ENCODE data around the gene HECW1. TPM values are rescaled to one million over a fixed set of nuclear protein-coding genes. Genes with fewer than 3 reads are reported as not detected.
A peak's percentile ranks its signal among the peaks of the same experiment; 100 is the strongest.

The HECW1 gene
- total and polyA plus RNA-seq, 2 experiments from 2014 or later, result 11.0 to 21.8 TPM

GRCh38 chr7:43290978-43291377 is 178.5 kb downstream of the HECW1 start (continued):
- TF ChIP-seq, protein P1, sequence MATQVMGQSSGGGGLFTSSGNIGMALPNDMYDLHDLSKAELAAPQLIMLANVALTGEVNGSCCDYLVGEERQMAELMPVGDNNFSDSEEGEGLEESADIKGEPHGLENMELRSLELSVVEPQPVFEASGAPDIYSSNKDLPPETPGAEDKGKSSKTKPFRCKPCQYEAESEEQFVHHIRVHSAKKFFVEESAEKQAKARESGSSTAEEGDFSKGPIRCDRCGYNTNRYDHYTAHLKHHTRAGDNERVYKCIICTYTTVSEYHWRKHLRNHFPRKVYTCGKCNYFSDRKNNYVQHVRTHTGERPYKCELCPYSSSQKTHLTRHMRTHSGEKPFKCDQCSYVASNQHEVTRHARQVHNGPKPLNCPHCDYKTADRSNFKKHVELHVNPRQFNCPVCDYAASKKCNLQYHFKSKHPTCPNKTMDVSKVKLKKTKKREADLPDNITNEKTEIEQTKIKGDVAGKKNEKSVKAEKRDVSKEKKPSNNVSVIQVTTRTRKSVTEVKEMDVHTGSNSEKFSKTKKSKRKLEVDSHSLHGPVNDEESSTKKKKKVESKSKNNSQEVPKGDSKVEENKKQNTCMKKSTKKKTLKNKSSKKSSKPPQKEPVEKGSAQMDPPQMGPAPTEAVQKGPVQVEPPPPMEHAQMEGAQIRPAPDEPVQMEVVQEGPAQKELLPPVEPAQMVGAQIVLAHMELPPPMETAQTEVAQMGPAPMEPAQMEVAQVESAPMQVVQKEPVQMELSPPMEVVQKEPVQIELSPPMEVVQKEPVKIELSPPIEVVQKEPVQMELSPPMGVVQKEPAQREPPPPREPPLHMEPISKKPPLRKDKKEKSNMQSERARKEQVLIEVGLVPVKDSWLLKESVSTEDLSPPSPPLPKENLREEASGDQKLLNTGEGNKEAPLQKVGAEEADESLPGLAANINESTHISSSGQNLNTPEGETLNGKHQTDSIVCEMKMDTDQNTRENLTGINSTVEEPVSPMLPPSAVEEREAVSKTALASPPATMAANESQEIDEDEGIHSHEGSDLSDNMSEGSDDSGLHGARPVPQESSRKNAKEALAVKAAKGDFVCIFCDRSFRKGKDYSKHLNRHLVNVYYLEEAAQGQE (IDR thresholded peaks at IDR 0.05; ENCODE audit: unreplicated experiment), result no peak
- TF ChIP-seq CREB1 (CRISPR knock-in tag; IDR thresholded peaks at IDR 0.05; ENCODE audit: low read depth) (no peak), ZNF331 (CRISPR knock-in tag; IDR thresholded peaks at IDR 0.05; ENCODE audit: low read depth) (no peak), ZNF114 (CRISPR knock-in tag; IDR thresholded peaks at IDR 0.05) (no peak), NANOG (IDR thresholded peaks at IDR 0.05; ENCODE audit: borderline replicate concordance) (no peak), STAT1 (IDR thresholded peaks at IDR 0.05; ENCODE audit: unreplicated experiment) (no peak), EZH2phosphoT487 (IDR thresholded peaks at IDR 0.05; ENCODE audit: unreplicated experiment) (no peak), JUNB (IDR thresholded peaks at IDR 0.05; ENCODE audit: unreplicated experiment) (no peak), POLR2AphosphoS5 (IDR thresholded peaks at IDR 0.05; ENCODE audit: low read depth) (no peak), CTCF (conservative IDR thresholded peaks at IDR 0.05; ENCODE audit: low read depth in 2 of 2) (no peak)

DNA sequence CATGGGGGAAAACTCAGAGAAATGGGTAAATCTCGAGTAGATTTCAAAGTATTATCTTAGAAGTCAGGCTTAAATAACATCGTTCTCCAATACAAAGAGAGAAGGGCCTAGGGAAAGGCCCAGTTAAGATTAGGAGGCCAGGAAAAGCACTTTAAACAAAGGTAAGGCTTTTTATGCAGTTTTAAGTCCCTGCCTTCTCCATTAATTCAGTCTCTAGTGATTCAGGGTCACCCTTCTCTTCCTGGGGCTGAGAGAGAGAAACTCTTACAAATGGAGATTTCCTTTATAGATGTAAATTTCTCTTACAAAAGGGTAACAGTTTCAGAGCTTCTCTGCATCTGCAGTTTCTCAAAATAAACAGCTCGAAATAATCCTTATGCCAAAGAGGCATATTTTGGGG is 179.3 kb downstream of the HECW1 start:
- Histone ChIP-seq H3K9me2 (ENCODE audit: insufficient read depth) (peaks cover 12% of the 10 kb centered on the region), H3K4me3 (no peak overlapping the region), H3K4me1 (ENCODE audit: insufficient read depth) (peaks cover 46% of the 10 kb centered on the region), H3K27ac (ENCODE audit: low read depth) (peak overlapping the region; percentile 91), H3F3A (replicated peaks; ENCODE audit: low read depth) (peaks cover 16% of the 10 kb centered on the region), H3K27me3 (ENCODE audit: insufficient read depth) (no peaks in the 10 kb centered on the region), H3K36me3 (ENCODE audit: insufficient read depth) (0 out of 2 replicates have a peak, but pooled peaks cover 9% of the 10 kb centered on the region), H3K79me2 (replicated peaks; ENCODE audit: insufficient read depth) (no peaks in the 10 kb centered on the region), H2AFZ (no peak overlapping the region), H4K20me1 (replicated peaks; ENCODE audit: insufficient read depth) (no peaks in the 10 kb centered on the region), H3K4me2 (0 out of 2 replicates have a peak overlapping the region, but pooled peaks have one; percentile 10)
- Mint-ChIP-seq H3K27me3 (ENCODE audit: insufficient read depth, low read depth, poor library complexity) (peaks cover 8% of the 10 kb centered on the region), H3K4me3 (no peak overlapping the region; the same call in 2 of the 3 replicates), H3K9me3 (peaks cover 65% of the 10 kb centered on the region), H3K27ac (peak overlapping the region; percentile 63; the same call in 1 of the 2 replicates), H3K4me1 (peaks cover 40% of the 10 kb centered on the region), H3K36me3 (ENCODE audit: low read depth) (peaks cover 63% of the 10 kb centered on the region)
- peak; percentile 76 for ATAC-seq
- DNase-seq (ENCODE audit: low spot score), result peak; percentile 73
- no peak for TF ChIP-seq ZNF331 (CRISPR knock-in tag; IDR thresholded peaks at IDR 0.05; ENCODE audit: low read depth)
- TF ChIP-seq ZNF114 (CRISPR knock-in tag; IDR thresholded peaks at IDR 0.05), result 0 out of 2 replicates have a peak, but pooled peaks have one; percentile 27
- no peak for TF ChIP-seq POLR2AphosphoS5 (IDR thresholded peaks at IDR 0.05; ENCODE audit: low read depth)
- TF ChIP-seq NANOG (IDR thresholded peaks at IDR 0.05; ENCODE audit: borderline replicate concordance), result peak; percentile 58; the same call in 1 of the 2 replicates
